Measurements from ENCODE around the gene TNS3.

Gene TNS3

DNA sequence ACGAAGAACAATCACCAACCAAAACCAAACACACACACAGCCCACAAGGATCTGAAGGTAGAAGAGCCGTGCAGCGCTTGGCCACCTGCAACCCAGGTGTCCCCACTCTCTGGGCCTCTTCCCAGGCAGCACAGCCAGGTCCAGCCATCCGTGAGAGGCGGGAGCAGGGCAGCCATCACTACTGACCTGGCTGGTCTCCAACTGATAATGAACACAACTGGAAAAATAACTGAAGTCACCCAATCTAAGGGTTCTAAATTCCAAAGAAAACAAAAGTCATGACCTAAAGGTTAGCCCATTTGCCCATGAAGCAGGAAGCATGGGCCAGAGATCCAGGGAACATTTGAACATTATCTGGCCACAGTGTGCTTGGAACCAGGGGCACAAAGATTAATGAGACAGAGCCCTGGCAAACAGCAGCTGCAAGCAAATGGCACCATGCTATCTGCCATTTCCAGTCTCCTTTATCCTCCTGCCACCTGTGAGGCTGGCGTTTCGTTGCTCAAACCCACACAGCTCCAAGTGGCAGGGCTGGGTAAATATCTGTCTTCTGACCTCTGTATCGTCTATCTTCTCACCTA is 207.9 kb downstream of the TNS3 start:
- Mint-ChIP-seq H3K27me3 (peaks cover 60% of the 10 kb centered on the region), H3K4me3 (no peak overlapping the region), H3K27ac (no peak overlapping the region), H3K4me1 (no peaks in the 10 kb centered on the region), H3K9me3 (no peaks in the 10 kb centered on the region)
- DNase-seq: no peak
- ATAC-seq: no peak

DNA sequence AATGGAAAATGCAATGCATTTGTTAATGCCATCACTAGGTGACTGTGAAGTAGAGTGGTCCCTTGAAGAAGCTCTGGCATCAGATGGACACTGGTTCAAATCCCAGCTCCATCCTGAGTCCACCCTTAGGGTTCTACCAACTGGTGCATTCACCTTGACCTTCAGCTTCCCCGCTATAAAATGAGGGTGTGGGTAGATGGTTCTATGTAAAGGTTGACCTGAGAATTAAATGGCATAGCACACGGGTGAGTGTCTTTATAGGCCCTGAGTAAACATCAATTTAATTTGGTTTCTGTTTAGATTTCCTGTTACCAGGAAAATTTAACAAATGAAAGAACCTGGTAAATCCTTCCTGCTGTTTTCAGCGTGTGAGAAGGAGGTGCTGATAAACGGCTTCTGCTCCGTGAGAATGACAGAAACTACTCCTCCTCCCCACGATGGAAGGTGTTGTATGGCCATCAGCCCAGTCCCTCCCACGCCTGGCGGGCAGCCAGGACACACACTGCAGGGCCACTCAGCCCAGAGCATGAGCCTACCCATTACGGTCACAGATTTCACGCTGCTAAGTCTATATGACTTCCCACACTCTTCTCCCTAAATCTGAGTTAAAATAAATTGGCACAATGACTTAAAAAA is 210.1 kb downstream of the TNS3 start:
- no peak overlapping the region for H3K4me3 Mint-ChIP-seq
- no peak for ATAC-seq

DNA sequence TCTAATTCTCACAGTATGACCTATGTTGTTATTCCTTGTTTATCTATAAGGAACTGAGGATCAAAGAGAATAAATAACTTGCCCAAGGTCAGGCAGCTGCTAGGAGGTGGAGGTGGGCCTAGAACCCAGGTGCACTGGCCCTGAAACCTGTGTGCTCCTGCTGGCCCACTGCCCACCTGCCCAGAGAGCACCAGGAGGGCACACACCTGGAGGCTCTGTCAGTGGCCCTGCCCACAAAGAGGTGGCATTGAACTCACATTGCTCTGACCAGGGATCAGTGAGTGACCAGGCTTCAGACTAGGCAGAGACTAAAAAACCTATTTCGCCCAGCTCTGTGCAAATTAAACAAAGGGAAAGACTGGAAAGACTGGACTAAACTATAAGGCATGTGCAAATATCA is 210.6 kb downstream of the TNS3 start:
- ATAC-seq: no peak
- no peaks in the 10 kb centered on the region for H3K9me3 Mint-ChIP-seq
- no peak for DNase-seq
- no peaks in the 10 kb centered on the region for H3K4me1 Mint-ChIP-seq
- H3K27me3 Mint-ChIP-seq: peaks cover 52% of the 10 kb centered on the region
- H3K4me3 Mint-ChIP-seq: no peak overlapping the region
- H3K27ac Mint-ChIP-seq: no peak overlapping the region

More for the DNA sequence above, 210.1 kb downstream of the TNS3 start:
- H3K4me1 Mint-ChIP-seq: no peaks in the 10 kb centered on the region
- H3K27me3 Mint-ChIP-seq: peaks cover 56% of the 10 kb centered on the region
- no peak for DNase-seq
- H3K27ac Mint-ChIP-seq: no peak overlapping the region
- H3K9me3 Mint-ChIP-seq: no peaks in the 10 kb centered on the region

DNA sequence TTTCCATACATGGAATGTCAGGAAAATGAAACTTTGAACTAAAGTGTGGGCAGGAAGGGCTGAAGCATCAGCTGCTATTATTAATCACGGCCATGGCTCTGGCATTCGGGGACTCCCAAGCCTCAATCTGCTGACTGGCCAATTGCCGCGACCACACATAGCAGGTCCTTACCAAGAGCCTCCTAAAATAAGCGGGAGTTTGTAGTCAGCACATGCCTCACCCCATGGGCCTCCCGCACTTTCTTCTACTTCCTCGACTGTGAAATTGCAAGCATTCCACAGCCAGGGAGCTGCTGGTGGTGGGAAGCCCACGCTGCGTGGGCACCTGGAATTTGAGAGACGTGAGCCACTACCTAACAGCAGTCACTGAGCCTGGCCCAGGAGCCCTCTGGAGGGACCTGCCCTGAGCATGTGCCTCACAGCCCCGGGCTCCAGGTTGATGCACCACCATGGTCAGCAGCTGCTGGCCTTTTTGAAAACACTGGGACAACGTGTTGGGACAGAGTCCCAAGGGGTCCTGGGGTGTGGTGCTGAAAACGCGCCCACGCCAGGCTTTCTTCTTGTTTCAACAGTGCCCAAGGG is 211.4 kb downstream of the TNS3 start:
- Mint-ChIP-seq H3K27me3 (peaks cover 45% of the 10 kb centered on the region), H3K4me3 (no peak overlapping the region), H3K4me1 (no peaks in the 10 kb centered on the region), H3K27ac (no peak overlapping the region), H3K9me3 (no peaks in the 10 kb centered on the region)
- ATAC-seq (no peak), DNase-seq (no peak)

DNA sequence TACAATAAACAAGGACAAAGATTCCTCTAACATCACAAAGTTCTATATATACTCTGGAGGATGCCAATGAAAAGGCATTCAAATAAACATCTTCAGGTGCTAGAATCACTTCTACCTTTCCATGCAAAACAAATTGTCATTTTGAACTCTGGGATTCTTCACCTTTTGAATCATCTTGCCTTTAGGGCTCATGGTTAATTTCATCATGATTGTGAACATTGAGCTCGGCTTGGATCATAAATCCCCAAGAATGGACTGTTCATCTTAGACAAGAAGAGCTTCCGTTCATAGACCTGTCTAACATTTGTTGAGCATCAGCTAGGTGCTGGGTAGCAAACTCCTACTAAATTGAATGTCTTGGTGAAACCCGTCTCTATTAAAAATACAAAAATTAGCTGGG is 212.2 kb downstream of the TNS3 start:
- H3K9me3 Mint-ChIP-seq: no peaks in the 10 kb centered on the region

DNA sequence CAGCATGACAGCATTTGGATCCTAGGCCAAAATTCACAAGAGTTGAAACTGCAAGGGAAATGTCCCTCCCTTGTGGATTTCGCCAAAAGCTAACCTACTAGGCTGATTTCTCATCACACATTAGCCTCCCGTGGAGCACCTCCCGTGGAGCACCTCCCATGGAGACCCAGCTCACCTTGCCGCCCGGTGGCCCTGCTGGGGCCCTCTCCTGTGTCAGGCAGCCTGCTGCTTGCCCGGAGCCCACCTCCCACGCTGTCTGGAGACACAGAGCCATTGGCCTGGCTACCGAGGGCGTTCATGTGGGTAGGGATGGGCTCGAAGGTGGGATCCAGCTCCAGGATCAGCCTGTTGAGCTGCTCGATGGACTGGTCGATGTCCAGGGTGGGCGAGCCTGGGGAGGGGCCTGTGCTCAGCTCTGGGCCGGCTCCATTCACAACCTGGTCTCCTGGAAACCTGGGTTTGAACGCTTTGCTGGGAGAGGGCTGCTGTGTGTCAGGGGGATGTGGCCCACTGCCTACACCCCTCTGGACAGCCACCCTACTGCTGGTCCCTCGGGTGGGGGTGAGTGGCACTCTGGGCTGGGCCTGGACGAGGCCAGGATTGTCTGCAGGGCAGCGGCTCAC is 213.6 kb downstream of the TNS3 start:
- Mint-ChIP-seq H3K27me3 (peaks cover 35% of the 10 kb centered on the region), H3K4me3 (no peak overlapping the region), H3K27ac (no peak overlapping the region), H3K4me1 (no peaks in the 10 kb centered on the region), H3K9me3 (no peaks in the 10 kb centered on the region)
- ATAC-seq: peak; percentile 17
- DNase-seq: no peak

More for the DNA sequence above, 212.2 kb downstream of the TNS3 start:
- Mint-ChIP-seq H3K27ac (no peak overlapping the region), H3K4me1 (no peaks in the 10 kb centered on the region), H3K4me3 (no peak overlapping the region), H3K27me3 (peaks cover 40% of the 10 kb centered on the region)
- ATAC-seq: no peak
- no peak for DNase-seq

DNA sequence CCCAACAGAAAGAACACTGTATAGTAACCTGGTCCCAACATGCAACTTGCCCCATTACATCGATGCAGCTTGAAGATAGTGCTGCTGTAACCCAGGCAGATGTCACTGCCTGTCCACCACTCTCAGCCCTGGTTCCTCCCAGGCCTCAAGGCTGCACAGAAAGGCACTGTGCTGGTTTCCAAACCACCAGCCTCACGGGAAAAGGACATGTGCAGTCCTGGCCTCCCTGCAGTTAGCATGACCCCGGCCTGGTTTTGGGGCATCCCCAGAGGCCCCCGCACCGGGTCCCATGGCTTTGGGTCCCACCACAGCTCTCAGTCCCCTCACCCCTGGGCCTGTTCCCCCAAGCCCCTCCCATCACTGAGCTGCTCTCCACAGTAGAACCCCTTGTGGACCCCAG is 214.5 kb downstream of the TNS3 start:
- H3K4me3 Mint-ChIP-seq: no peak overlapping the region
- H3K4me1 Mint-ChIP-seq: no peaks in the 10 kb centered on the region
- H3K27me3 Mint-ChIP-seq: peaks cover 28% of the 10 kb centered on the region
- no peaks in the 10 kb centered on the region for H3K9me3 Mint-ChIP-seq
- ATAC-seq: no peak
- no peak overlapping the region for H3K27ac Mint-ChIP-seq
- no peak for DNase-seq

DNA sequence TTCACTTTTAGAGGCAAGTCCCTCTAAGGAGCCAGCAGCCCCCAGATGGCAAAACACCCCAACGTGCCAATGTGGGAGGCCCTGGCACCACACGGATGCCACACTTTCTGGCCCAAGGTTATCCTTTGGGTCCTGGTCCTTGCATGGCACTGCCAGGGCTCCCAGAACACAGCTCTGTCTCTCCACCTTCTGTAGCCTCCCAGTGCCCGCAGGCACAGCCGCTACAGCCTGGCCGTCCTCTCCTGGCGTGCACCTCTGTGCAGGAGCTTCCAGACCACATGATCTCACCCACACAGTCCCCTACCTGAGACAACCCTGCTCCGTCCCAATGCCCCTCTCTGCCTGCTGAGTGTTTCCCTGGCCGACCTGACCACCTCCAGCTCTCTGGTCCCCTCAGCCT is 215.0 kb downstream of the TNS3 start:
- H3K27me3 Mint-ChIP-seq: peaks cover 28% of the 10 kb centered on the region
- no peak for ATAC-seq
- H3K4me1 Mint-ChIP-seq: no peaks in the 10 kb centered on the region
- no peak overlapping the region for H3K27ac Mint-ChIP-seq
- DNase-seq: no peak
- no peak overlapping the region for H3K4me3 Mint-ChIP-seq
- no peaks in the 10 kb centered on the region for H3K9me3 Mint-ChIP-seq

DNA sequence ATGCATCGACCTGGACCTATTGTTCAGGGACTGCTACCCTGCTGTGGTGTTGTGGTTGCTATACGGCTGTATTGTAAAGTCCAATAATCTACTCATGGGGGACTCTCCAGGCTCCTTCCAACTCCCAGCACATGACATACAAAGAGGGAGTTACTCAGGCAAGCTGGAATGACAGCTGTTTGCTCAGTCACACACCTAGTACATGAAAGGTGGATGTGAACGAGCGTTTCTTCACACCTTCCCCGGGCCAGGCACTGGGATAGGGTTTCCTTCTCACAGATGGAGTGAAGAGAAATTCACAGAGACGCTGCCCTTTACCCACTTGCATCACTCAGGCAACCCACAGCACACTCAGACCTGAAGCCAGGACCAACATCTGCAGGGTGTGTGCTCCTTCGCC is 215.7 kb downstream of the TNS3 start:
- no peaks in the 10 kb centered on the region for H3K9me3 Mint-ChIP-seq
- no peak for DNase-seq
- H3K4me1 Mint-ChIP-seq: no peaks in the 10 kb centered on the region
- no peak overlapping the region for H3K27ac Mint-ChIP-seq
- peaks cover 28% of the 10 kb centered on the region for H3K27me3 Mint-ChIP-seq
- no peak overlapping the region for H3K4me3 Mint-ChIP-seq
- no peak for ATAC-seq

DNA sequence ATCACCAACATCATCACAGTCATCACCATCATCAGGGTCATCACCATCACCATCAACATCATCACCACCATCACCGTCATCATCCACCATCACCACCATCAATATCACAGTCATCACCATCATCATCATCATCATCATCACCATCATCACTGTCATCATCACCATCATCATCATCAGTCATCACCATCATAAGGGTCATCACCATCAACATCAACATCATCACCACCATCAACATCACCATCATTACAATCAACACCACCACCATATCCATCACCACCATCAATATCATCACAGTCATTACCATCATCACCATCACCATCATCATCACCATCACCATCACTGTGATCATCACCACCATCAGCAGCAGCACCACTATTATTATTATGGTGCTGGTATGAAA is 218.9 kb downstream of the TNS3 start:
- no peak overlapping the region for H3K27ac Mint-ChIP-seq
- no peak overlapping the region for H3K4me3 Mint-ChIP-seq
- peaks cover 2% of the 10 kb centered on the region for H3K4me1 Mint-ChIP-seq
- peaks cover 13% of the 10 kb centered on the region for H3K27me3 Mint-ChIP-seq
- DNase-seq: no peak
- H3K9me3 Mint-ChIP-seq: no peaks in the 10 kb centered on the region
- ATAC-seq: no peak

DNA sequence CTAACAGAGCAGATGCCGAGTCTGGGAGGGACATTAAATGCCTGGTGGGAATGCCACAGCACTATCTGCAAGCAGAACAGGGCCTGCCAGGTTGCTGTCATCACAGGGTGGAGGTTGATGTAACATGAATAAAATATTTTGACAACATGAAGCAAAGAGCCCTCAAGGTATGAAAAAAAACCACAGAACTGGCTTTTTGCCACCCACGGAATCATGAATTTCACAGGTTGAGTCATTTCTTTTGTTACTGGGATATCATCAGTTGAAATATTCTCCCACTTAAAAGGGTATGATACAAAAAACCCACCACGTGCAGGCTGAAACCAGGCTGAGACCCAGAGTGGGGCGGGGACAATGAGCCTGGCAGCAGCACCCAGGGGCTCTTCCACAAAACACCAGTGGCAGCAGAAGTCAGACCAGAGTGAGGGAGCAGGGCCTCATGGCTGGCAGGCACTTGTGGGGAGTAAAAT is 220.1 kb downstream of the TNS3 start:
- ATAC-seq: peak; percentile 88

DNA sequence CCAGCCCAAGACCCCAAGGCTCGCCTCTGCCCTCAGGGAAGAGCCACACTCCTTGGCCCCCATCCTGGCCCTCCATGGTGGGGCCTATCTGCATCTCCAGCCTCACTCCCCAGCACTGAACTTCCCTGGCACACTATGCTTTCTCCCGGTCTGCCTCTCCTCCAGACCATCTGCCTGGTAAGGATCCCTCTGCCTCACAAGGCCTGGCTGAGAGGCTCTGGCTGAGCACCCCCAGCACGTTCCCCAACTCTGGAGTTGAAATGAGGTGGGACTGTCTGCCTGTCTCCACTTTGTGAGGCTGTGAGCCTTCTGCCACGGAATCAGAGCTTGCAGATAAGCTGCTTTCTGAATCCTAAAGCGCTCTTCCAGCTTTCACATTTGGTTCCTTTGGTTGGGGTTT is 220.7 kb downstream of the TNS3 start:
- Mint-ChIP-seq H3K9me3 (no peaks in the 10 kb centered on the region), H3K27me3 (no peaks in the 10 kb centered on the region), H3K4me1 (peaks cover 4% of the 10 kb centered on the region), H3K27ac (peak overlapping the region in 1 of 2 donors; percentile 96), H3K4me3 (peak overlapping the region in 1 of 2 donors; percentile 58)
- peak in 1 of 2 donors; percentile 10 for DNase-seq
- no peak for ATAC-seq

More for the DNA sequence above, 220.1 kb downstream of the TNS3 start:
- H3K9me3 Mint-ChIP-seq: no peaks in the 10 kb centered on the region
- peaks cover 4% of the 10 kb centered on the region for H3K4me1 Mint-ChIP-seq
- H3K4me3 Mint-ChIP-seq: peak overlapping the region in 1 of 2 donors; percentile 58
- peak overlapping the region in 1 of 2 donors; percentile 96 for H3K27ac Mint-ChIP-seq
- DNase-seq: peak; percentile 72 to 82
- H3K27me3 Mint-ChIP-seq: peaks cover under 1% of the 10 kb centered on the region

DNA sequence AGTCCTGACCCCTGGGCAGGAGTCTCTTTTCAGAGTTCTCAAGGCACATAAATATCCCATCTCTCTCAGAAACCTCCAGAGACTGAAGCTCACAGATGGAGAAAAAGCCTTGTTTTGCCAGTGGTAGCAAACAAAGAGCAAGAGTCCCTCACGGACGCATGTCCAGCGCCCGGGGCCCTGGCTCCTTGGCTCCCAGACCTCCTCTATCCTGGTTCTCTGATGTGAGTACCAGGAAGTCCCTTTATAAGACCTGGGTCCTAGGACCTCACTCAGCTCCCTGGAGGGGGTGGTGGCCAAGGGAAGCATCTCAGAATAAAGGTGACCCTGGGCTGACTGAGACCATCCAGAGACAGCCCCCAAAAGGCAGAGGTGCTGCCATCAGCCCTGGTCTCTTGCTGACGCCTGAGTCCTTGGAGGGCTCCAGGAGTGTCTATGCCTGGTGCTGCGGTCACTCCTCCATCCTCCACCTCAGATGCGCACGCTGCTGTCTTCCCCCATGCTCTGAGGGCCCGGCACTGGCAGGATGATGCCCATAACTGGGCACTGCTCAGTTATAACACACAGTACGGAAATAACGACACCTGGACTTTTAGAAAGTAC is 221.5 kb downstream of the TNS3 start:
- H3K4me1 Mint-ChIP-seq: peaks cover 4% of the 10 kb centered on the region
- no peak overlapping the region for H3K4me3 Mint-ChIP-seq
- H3K27me3 Mint-ChIP-seq: no peaks in the 10 kb centered on the region
- H3K27ac Mint-ChIP-seq: peak overlapping the region in 1 of 2 donors; percentile 41
- DNase-seq (no peak), ATAC-seq (no peak)
- H3K9me3 Mint-ChIP-seq: no peaks in the 10 kb centered on the region

DNA sequence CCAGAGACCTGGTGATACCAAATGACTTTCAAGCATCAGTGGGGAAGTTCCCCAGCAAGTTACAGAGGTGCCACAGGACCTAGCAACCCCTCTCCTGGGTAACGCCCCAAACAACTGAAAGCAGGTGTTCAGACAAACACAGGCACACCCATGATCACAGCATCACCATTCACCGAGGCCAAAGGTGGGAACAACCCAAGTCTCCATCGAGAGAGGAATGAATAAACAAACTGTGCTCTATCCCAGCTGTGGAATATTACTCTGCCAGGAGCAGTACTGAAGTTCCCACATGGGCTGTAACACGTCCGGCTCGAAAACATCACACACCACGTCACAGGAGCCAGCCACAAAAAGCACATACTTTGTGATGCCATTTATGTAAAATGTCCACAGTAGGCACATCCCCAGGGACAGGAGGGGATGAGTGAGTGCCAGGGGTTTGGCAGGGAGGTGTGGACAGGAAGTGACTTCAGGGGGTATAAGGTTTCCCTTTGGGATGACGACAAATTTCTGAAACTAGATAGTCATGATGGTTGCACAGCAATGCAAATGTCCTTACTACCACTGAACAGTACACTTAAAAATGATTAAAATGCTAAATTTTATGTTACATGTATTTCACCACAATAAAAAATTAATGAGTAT is 222.8 kb downstream of the TNS3 start:
- Mint-ChIP-seq H3K9me3 (no peaks in the 10 kb centered on the region), H3K27ac (peak overlapping the region in 1 of 2 donors; percentile 59), H3K4me3 (no peak overlapping the region), H3K27me3 (no peaks in the 10 kb centered on the region), H3K4me1 (peaks cover 4% of the 10 kb centered on the region)
- ATAC-seq: no peak
- DNase-seq: no peak

DNA sequence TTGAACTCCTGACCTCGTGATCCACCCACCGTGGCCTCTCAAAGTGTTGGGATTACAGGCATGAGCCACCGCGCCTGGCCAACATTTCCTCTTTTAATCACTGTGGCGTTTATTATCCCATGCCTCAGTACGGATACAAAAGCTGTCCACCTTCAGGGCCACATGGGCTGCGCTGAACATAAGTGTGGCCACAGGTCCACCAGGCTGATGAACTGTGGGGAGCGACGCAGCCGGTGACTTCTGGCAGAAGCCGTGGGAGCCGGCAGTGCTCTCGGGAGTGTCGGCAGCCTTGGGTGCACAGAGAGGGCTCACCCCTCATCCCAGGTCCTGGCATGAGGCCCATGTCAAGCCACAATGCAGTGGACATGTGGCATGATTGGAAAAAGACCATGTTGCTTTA is 223.6 kb downstream of the TNS3 start:
- no peak for DNase-seq
- H3K27me3 Mint-ChIP-seq: no peaks in the 10 kb centered on the region
- no peak overlapping the region for H3K4me3 Mint-ChIP-seq
- H3K4me1 Mint-ChIP-seq: peaks cover 4% of the 10 kb centered on the region
- no peak overlapping the region for H3K27ac Mint-ChIP-seq
- ATAC-seq: no peak
- no peaks in the 10 kb centered on the region for H3K9me3 Mint-ChIP-seq

All from stimulated activated naive CD8-positive, alpha-beta T cell treated with anti-CD3 and anti-CD28 coated beads, Interleukin-15, amount 100 ng/mL, for 72 hours (primary cell).